ENCODE data around the gene RASEF.
"Not testable (repeated sequence)": the region's sequence is repeated elsewhere in the genome, so short reads cannot be mapped to it uniquely, and the experiment has no call there.

Gene RASEF

GRCh38 chr9:82938426-82939218 is 124.3 kb downstream of the RASEF start:
- no peaks in the 10 kb centered on the region for H3F3A ChIP-seq (ENCODE audit: insufficient read depth, low read length)
- no peak overlapping the region for H2AFZ ChIP-seq (ENCODE audit: low read length)
- H4K20me1 ChIP-seq (ENCODE audit: insufficient read depth, low read length) = no peaks in the 10 kb centered on the region
- no peaks in the 10 kb centered on the region for H3K9me3 ChIP-seq (ENCODE audit: low read length)
- no peaks in the 10 kb centered on the region for H3K9me2 ChIP-seq (ENCODE audit: low read depth, low read length)
- no peak overlapping the region for H3K9ac ChIP-seq (ENCODE audit: low read length)
- no peaks in the 10 kb centered on the region for H3K27me3 ChIP-seq (ENCODE audit: insufficient read depth, low read length)
- H3K79me2 ChIP-seq (ENCODE audit: insufficient read depth, low read length) = no peaks in the 10 kb centered on the region
- TF ChIP-seq, protein P1, sequence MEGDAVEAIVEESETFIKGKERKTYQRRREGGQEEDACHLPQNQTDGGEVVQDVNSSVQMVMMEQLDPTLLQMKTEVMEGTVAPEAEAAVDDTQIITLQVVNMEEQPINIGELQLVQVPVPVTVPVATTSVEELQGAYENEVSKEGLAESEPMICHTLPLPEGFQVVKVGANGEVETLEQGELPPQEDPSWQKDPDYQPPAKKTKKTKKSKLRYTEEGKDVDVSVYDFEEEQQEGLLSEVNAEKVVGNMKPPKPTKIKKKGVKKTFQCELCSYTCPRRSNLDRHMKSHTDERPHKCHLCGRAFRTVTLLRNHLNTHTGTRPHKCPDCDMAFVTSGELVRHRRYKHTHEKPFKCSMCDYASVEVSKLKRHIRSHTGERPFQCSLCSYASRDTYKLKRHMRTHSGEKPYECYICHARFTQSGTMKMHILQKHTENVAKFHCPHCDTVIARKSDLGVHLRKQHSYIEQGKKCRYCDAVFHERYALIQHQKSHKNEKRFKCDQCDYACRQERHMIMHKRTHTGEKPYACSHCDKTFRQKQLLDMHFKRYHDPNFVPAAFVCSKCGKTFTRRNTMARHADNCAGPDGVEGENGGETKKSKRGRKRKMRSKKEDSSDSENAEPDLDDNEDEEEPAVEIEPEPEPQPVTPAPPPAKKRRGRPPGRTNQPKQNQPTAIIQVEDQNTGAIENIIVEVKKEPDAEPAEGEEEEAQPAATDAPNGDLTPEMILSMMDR (IDR thresholded peaks at IDR 0.05; ENCODE audit: low read length) = no peak
- TF ChIP-seq EZH2 (IDR thresholded peaks at IDR 0.05; ENCODE audit: borderline replicate concordance, low read length) = no peak
- H3K4me1 ChIP-seq (ENCODE audit: insufficient read depth, low read length, severe bottlenecking) = no peaks in the 10 kb centered on the region
- H3K27ac ChIP-seq (ENCODE audit: low read depth, low read length, poor library complexity, severe bottlenecking) = no peak overlapping the region
- no peaks in the 10 kb centered on the region for H3K36me3 ChIP-seq (ENCODE audit: insufficient read depth, low read length)
- no peak overlapping the region for H3K4me3 ChIP-seq (ENCODE audit: low read depth, low read length, poor library complexity, severe bottlenecking)
- H3K4me2 ChIP-seq (ENCODE audit: low read length) = no peak overlapping the region

DNA sequence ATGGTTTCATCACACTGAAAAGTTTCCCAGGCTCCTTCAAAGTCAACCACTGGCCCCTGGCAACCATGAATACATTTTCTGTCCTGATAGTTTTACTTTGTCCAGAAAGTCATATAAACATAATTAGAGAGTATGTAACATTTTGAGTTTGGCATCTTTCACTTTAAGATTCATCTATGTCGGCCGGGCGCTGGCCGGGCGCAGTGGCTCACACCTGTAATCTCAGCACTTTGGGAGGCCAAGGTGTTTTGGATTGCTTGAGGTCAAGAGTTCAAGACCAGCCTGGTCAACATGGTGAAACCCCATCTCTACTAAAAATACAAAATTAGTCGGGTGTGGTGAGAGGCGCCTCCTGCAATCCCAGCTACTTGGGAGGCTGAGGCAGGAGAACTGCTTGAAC is 126.4 kb downstream of the RASEF start:
- H3K27me3 ChIP-seq (ENCODE audit: insufficient read depth, low read length); H3K4me1 ChIP-seq (ENCODE audit: insufficient read depth, low read length, severe bottlenecking): not testable (repeated sequence)

GRCh38 chr9:82934949-82935348 is 128.0 kb downstream of the RASEF start:
- Histone ChIP-seq H3K9me2 (ENCODE audit: low read depth, low read length) (no peaks in the 10 kb centered on the region), H4K20me1 (ENCODE audit: insufficient read depth, low read length) (no peaks in the 10 kb centered on the region), H3K9me3 (ENCODE audit: low read length) (no peaks in the 10 kb centered on the region), H3K4me2 (ENCODE audit: low read length) (no peak overlapping the region), H2AFZ (ENCODE audit: low read length) (no peak overlapping the region), H3K27me3 (ENCODE audit: insufficient read depth, low read length) (no peaks in the 10 kb centered on the region), H3K36me3 (ENCODE audit: insufficient read depth, low read length) (no peaks in the 10 kb centered on the region), H3K4me3 (ENCODE audit: low read depth, low read length, poor library complexity, severe bottlenecking) (no peak overlapping the region), H3K9ac (ENCODE audit: low read length) (no peak overlapping the region), H3K79me2 (ENCODE audit: insufficient read depth, low read length) (no peaks in the 10 kb centered on the region), H3K4me1 (ENCODE audit: insufficient read depth, low read length, severe bottlenecking) (no peaks in the 10 kb centered on the region), H3F3A (ENCODE audit: insufficient read depth, low read length) (no peaks in the 10 kb centered on the region), H3K27ac (ENCODE audit: low read depth, low read length, poor library complexity, severe bottlenecking) (no peak overlapping the region)
- TF ChIP-seq EZH2 (IDR thresholded peaks at IDR 0.05; ENCODE audit: borderline replicate concordance, low read length) = no peak
- TF ChIP-seq, protein P1 (IDR thresholded peaks at IDR 0.05; ENCODE audit: low read length) = no peak

More for the DNA sequence above, 126.4 kb downstream of the RASEF start:
- not testable (repeated sequence) for H3K9ac ChIP-seq (ENCODE audit: low read length); H3F3A ChIP-seq (ENCODE audit: insufficient read depth, low read length); H3K4me3 ChIP-seq (ENCODE audit: low read depth, low read length, poor library complexity, severe bottlenecking); H3K79me2 ChIP-seq (ENCODE audit: insufficient read depth, low read length); H3K9me3 ChIP-seq (ENCODE audit: low read length); H3K36me3 ChIP-seq (ENCODE audit: insufficient read depth, low read length); H3K9me2 ChIP-seq (ENCODE audit: low read depth, low read length); H4K20me1 ChIP-seq (ENCODE audit: insufficient read depth, low read length); H2AFZ ChIP-seq (ENCODE audit: low read length); H3K4me2 ChIP-seq (ENCODE audit: low read length); H3K27ac ChIP-seq (ENCODE audit: low read depth, low read length, poor library complexity, severe bottlenecking)

- not testable (repeated sequence) for H3F3A ChIP-seq (ENCODE audit: insufficient read depth, low read length); H3K27ac ChIP-seq (ENCODE audit: low read depth, low read length, poor library complexity, severe bottlenecking); H4K20me1 ChIP-seq (ENCODE audit: insufficient read depth, low read length); H2AFZ ChIP-seq (ENCODE audit: low read length); H3K9ac ChIP-seq (ENCODE audit: low read length); H3K79me2 ChIP-seq (ENCODE audit: insufficient read depth, low read length); H3K36me3 ChIP-seq (ENCODE audit: insufficient read depth, low read length); H3K4me3 ChIP-seq (ENCODE audit: low read depth, low read length, poor library complexity, severe bottlenecking); H3K4me2 ChIP-seq (ENCODE audit: low read length); H3K27me3 ChIP-seq (ENCODE audit: insufficient read depth, low read length); H3K4me1 ChIP-seq (ENCODE audit: insufficient read depth, low read length, severe bottlenecking); H3K9me3 ChIP-seq (ENCODE audit: low read length); H3K9me2 ChIP-seq (ENCODE audit: low read depth, low read length)
Observed at GRCh38 chr9:82934025-82934424, 128.9 kb downstream of the RASEF start.

Measured in OCI-LY1 (cell line).